HAP-1 (cell line): ENCODE data around the gene THUMPD2.

Source experiments
- DNase-seq, 2 experiments: peaks; one replicate each; pipeline ENCODE4 v3.0.0-alpha.2; 2016 to 2020; ENCODE audit warnings: low spot score in 2 of 2
- H3K27me3 ChIP-seq: fragments of 250-450 bp; sonication (Bioruptor Pico); 2 replicates; pipeline ENCODE4 v1.5.1; 2020; ENCODE audit warnings: low read depth, mild to moderate bottlenecking, moderate library complexity
- H3K36me3 ChIP-seq: fragments of 250-450 bp; sonication (Bioruptor Pico); replicated peaks from 2 replicates; pipeline ENCODE4 v1.5.1; 2020; ENCODE audit warnings: mild to moderate bottlenecking
- H3K4me1 ChIP-seq: fragments of 250-450 bp; sonication (Bioruptor Pico); 2 replicates; pipeline ENCODE4 v1.5.1; 2020; ENCODE audit warnings: mild to moderate bottlenecking
- H3K4me3 ChIP-seq: fragments of 250-450 bp; sonication (Bioruptor Pico); 2 replicates; pipeline ENCODE4 v1.5.1; 2020; ENCODE audit warnings: mild to moderate bottlenecking, moderate library complexity
- H3K9me3 ChIP-seq: fragments of 250-450 bp; sonication (Bioruptor Pico); 2 replicates; pipeline ENCODE4 v1.5.1; 2020; ENCODE audit warnings: mild to moderate bottlenecking, moderate library complexity
- in situ Hi-C: fragments of 300-500 bp; cut with MboI; formaldehyde crosslinking; loops from 3 replicates; pipeline ENCODE4 v1.14.3; 2020; ENCODE audit warnings: low sequenced_read_pairs, inconsistent platforms, mixed read lengths

The THUMPD2 gene

DNA sequence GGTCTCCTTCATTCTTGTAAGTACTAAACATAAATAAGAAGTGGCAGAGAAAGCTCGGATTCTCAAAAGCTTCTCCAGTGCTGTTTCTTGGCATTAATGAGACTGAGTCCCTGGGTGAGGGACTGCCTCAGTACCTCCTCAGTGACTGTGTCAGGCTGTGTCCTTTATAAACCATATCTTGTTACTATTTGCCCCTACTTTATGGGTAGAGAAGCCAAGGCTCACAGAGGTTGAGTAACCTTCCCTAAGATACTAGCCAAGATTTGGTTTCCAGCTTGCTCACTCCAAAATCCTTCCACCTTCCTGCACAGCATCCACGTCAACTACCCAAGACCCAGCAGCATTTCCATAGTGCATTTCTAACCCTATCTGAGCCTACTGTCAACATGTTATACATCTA is 55.6 kb downstream of the THUMPD2 start:
- DNase-seq = no peak
- in situ Hi-C loops = no loop called here
- H3K4me1 ChIP-seq = peaks cover 24% of the 10 kb centered on the region
- H3K4me3 ChIP-seq = no peak overlapping the region
- H3K27me3 ChIP-seq = no peaks in the 10 kb centered on the region
- no peaks in the 10 kb centered on the region for H3K36me3 ChIP-seq
- H3K9me3 ChIP-seq = no peaks in the 10 kb centered on the region

DNA sequence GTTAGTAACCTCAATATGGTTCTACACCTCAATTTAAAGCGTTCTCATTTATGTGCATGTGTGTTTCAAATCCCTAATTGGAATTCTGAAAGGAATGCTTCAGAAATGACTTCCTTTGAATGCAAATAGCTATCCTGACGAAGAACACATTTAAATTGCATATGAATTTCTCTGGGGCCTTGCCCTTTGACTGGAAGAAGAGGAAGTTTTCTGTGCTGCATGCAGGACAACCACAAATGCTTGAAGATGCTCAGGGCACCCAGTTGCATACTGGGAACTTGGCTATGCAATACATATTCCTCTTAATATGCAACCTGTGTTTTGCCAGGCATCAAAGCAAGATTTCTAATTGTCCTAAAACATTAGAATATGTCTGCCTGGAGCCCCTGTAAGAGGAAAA is 58.1 kb downstream of the THUMPD2 start:
- peak in 1 of 2 experiments; percentile 47 for DNase-seq
- in situ Hi-C loops = no loop called here
- no peak overlapping the region for H3K4me3 ChIP-seq
- no peaks in the 10 kb centered on the region for H3K36me3 ChIP-seq
- H3K9me3 ChIP-seq = no peaks in the 10 kb centered on the region
- peaks cover 32% of the 10 kb centered on the region for H3K4me1 ChIP-seq
- no peaks in the 10 kb centered on the region for H3K27me3 ChIP-seq

DNA sequence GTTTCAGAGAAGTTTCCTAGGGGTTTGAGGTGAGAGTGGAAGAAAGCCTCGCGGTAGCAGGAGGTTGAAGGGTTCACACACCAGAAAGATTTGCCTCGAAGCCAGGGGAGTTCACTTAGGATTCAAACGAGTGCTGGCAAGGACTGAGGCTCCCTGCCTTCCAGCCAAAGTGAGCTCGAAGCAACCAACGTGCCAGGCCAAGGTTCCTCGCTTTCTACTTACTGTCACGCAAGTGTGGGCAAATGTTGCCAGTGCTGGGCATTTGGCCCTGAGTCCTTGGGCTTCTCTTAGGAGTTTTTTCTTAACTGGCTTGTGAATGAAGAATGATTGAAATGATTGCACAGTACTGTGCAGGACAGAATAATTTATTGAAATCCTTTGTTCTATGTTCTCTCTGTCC is 59.7 kb downstream of the THUMPD2 start:
- Histone ChIP-seq H3K27me3 (no peaks in the 10 kb centered on the region), H3K4me3 (no peak overlapping the region), H3K9me3 (no peaks in the 10 kb centered on the region), H3K4me1 (peaks cover 36% of the 10 kb centered on the region), H3K36me3 (no peaks in the 10 kb centered on the region)
- no peak for DNase-seq
- in situ Hi-C loops = no loop called here

DNA sequence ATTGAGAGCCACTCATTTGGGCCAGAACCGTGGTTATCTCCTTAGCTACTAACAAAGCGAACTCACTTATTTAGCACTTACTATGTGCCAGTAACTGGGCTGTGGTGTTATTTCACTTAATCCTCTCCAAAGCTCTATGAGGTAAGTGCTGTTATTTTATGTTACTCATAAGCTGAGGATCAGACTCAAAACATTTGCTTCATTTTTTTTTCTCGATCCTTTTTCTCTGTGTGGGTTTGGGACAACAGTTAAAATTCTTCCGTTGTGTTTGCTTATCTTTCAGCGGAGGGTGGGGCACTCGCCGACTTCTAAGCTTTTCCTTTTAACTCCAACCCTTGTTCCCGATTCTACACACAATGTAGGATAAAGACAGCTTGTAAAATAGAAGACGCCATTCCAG is 60.6 kb downstream of the THUMPD2 start:
- no peak for DNase-seq
- in situ Hi-C loops = no loop called here
- H3K4me3 ChIP-seq = no peak overlapping the region

DNA sequence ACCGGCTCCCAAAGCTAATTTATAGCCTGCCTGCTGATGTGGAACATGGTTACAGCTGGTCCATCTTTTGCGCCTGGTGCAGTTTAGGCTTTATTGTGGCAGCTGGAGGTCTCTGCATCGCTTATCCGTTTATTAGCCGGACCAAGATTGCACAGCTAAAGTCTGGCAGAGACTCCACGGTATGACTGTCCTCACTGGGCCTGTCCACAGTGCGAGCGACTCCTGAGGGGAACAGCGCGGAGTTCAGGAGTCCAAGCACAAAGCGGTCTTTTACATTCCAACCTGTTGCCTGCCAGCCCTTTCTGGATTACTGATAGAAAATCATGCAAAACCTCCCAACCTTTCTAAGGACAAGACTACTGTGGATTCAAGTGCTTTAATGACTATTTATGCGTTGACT is 62.0 kb downstream of the THUMPD2 start:
- Histone ChIP-seq H3K4me3 (no peak overlapping the region), H3K4me1 (peaks cover 31% of the 10 kb centered on the region), H3K27me3 (no peaks in the 10 kb centered on the region), H3K36me3 (no peaks in the 10 kb centered on the region), H3K9me3 (no peaks in the 10 kb centered on the region)
- no peak for DNase-seq
- in situ Hi-C loops = no loop called here

More for the DNA sequence above, 60.6 kb downstream of the THUMPD2 start:
- Histone ChIP-seq H3K9me3 (no peaks in the 10 kb centered on the region), H3K36me3 (no peaks in the 10 kb centered on the region), H3K4me1 (peaks cover 32% of the 10 kb centered on the region), H3K27me3 (no peaks in the 10 kb centered on the region)

DNA sequence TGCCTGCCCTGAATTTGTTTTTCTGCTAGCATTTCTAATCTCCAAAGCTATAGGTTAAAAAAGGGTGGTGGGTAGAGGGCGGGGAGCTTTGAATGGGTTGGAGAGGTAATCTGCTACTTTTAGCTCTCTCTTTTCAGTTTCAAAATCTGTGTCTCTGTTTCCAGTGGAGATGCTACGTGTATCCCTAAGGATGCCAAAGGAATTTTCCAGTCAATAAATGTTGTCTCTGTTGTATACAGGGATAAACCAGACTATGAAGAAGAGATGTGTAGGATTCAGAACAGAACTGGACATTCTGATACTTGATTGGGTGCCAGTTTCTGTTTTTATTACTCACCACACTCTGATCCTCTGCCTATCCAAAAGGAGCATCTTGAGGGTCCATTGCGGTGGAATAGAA is 63.2 kb downstream of the THUMPD2 start:
- Histone ChIP-seq H3K4me3 (no peak overlapping the region), H3K4me1 (peaks cover 28% of the 10 kb centered on the region), H3K36me3 (no peaks in the 10 kb centered on the region), H3K27me3 (no peaks in the 10 kb centered on the region), H3K9me3 (no peaks in the 10 kb centered on the region)
- DNase-seq = no peak
- in situ Hi-C loops = no loop called here

DNA sequence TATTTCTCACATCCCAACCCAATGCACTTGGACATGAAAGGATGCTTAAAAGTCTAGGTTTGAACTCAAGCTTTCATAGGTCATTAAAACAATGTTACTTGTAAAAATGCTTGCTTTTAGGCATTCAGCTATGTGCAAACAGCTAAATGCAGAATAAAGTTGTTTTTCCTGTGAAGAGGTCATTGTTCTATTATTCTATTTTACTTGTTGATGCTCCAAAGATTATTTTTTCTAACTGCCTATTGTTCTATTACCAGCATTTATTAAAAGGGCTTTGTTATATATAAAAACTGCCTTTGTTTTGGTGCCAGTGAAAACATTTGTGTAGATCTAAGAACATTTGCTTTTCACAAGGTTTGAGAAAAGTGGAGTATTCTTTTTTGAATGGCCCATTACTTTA is 64.0 kb downstream of the THUMPD2 start:
- no peak overlapping the region for H3K4me3 ChIP-seq
- no peaks in the 10 kb centered on the region for H3K9me3 ChIP-seq
- H3K27me3 ChIP-seq = no peaks in the 10 kb centered on the region
- no peaks in the 10 kb centered on the region for H3K36me3 ChIP-seq
- in situ Hi-C loops = no loop called here
- peaks cover 22% of the 10 kb centered on the region for H3K4me1 ChIP-seq
- DNase-seq = peak in 1 of 2 experiments; percentile 46

DNA sequence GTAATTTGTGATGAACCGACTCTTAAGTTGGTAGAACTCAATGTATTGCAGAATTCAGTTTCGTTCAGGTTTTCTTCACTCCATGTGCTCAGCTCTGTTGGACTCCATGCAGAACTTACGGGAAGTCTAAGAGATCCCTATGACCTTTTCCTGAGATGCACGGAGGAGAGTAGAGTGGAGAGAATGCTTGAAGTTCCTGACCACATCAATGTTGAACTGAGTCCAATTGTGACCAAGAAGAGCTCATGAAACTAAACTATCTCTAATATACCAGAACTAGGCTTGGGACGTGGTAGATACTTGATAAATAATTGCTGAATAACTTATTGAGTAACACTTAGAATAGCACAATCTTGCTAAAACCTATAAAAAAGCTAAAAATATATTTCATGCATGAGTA is 66.1 kb downstream of the THUMPD2 start:
- no peaks in the 10 kb centered on the region for H3K27me3 ChIP-seq
- peaks cover 22% of the 10 kb centered on the region for H3K4me1 ChIP-seq
- no peaks in the 10 kb centered on the region for H3K36me3 ChIP-seq
- no peaks in the 10 kb centered on the region for H3K9me3 ChIP-seq
- H3K4me3 ChIP-seq = no peak overlapping the region
- DNase-seq = no peak
- in situ Hi-C loops = no loop called here

DNA sequence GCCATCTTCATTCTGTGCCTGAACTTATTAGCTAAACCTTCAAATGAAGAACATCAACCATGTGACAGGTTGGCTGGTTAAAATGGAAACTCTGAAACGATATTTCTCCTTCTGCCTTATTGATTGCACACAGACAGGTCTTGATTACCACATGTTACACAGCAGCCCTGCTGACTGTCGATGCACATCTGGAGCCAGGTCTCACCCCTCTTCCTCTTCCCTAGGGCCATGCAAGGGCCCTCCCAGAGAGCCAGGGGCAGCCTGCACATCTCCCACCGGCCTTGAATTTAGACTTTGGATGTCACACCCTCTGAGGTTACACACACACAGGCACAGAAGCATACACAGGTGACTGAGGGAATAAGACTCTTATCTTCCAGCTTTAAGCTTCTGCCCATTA is 68.3 kb downstream of the THUMPD2 start:
- in situ Hi-C loops = no loop called here
- Histone ChIP-seq H3K9me3 (no peaks in the 10 kb centered on the region), H3K4me1 (peaks cover 15% of the 10 kb centered on the region), H3K27me3 (no peaks in the 10 kb centered on the region), H3K36me3 (no peaks in the 10 kb centered on the region), H3K4me3 (no peak overlapping the region)
- DNase-seq = no peak

DNA sequence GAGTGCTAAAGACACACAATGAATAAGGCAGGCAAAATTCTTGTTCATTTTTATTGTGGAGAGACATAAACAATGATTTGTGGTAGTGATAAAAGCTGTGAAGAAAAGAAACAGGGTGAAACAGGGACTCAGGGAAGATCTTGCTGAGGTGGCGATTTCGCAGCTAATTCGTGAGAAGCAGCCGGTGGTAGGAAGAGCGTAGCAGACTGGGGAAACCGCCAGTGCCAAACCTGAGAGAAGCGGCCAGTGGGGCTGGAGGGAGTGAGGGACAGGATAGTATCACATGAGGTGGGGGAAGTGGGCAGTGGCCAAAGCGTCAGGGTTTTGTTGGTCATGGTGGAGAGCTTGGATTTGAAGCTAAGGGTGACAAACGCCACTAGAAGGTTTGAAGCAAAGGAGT is 71.1 kb downstream of the THUMPD2 start:
- Histone ChIP-seq H3K9me3 (no peaks in the 10 kb centered on the region), H3K4me1 (no peaks in the 10 kb centered on the region), H3K27me3 (no peaks in the 10 kb centered on the region), H3K4me3 (no peak overlapping the region), H3K36me3 (no peaks in the 10 kb centered on the region)
- in situ Hi-C loops = no loop called here
- DNase-seq = no peak

DNA sequence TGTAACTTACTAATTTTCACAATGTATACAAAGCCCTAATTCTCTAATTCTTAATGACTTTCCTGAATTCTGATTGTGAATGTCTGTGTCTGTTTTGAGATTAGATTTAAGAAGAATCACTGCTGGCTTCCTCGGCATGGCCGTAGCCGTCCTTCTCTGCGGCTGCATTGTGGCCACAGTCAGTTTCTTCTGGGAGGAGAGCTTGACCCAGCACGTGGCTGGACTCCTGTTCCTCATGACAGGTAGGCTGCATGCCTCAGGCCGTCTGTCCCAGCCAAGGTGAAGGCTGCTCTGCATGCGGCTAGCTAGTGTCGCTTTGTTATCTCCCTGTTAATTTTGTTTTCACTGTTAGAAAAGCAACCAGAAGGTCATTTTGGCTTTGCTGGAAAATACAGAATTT is 72.1 kb downstream of the THUMPD2 start:
- H3K36me3 ChIP-seq = no peaks in the 10 kb centered on the region
- no peak for DNase-seq
- H3K4me1 ChIP-seq = no peaks in the 10 kb centered on the region
- no peak overlapping the region for H3K4me3 ChIP-seq
- H3K27me3 ChIP-seq = no peaks in the 10 kb centered on the region
- H3K9me3 ChIP-seq = 0 out of 2 replicates have a peak, but pooled peaks cover 5% of the 10 kb centered on the region
- in situ Hi-C loops = no loop called here

DNA sequence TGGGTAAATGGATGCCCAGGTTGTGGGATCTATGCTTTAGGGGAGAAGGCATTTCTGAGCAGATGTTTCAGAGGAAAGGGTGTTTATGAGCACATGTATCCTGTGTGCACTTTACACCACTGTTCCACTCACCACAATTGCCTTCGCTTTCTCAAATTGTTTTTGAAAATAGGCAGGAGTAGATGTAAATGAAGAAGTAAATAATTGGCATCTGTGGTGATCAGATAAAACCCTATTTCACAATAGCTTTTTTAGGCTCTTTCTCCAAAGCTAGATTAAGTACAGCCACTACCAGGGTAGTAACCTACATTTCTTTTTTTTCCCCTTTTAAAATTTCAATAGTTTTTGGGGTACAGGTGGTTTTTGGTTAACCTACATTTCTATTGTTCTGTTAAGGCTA is 72.7 kb downstream of the THUMPD2 start:
- Histone ChIP-seq H3K4me1 (no peaks in the 10 kb centered on the region), H3K4me3 (no peak overlapping the region), H3K9me3 (0 out of 2 replicates have a peak, but pooled peaks cover 10% of the 10 kb centered on the region), H3K36me3 (no peaks in the 10 kb centered on the region), H3K27me3 (no peaks in the 10 kb centered on the region)
- no peak for DNase-seq
- in situ Hi-C loops = no loop called here

DNA sequence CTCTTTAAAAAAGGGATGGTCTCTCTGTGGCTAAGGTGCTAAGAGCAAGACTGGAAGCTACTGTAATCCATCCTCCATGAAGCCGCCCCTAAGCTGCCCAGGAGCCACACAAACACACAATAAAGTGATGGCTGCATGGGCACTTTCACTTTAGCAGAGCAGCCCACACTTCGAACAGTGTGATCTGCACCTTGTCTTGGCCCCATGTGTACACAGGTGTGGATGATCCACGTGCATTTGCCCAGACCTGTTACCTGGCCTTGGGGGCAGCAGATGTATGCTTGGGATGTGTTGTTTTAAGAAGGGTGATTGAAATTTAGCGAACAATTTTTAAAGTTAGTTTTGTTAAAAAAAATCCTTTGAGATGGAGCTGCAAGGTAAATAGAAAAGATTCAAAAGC is 73.4 kb downstream of the THUMPD2 start:
- Histone ChIP-seq H3K9me3 (0 out of 2 replicates have a peak, but pooled peaks cover 10% of the 10 kb centered on the region), H3K27me3 (no peaks in the 10 kb centered on the region), H3K4me1 (no peaks in the 10 kb centered on the region), H3K36me3 (no peaks in the 10 kb centered on the region), H3K4me3 (no peak overlapping the region)
- DNase-seq = no peak
- in situ Hi-C loops = no loop called here

DNA sequence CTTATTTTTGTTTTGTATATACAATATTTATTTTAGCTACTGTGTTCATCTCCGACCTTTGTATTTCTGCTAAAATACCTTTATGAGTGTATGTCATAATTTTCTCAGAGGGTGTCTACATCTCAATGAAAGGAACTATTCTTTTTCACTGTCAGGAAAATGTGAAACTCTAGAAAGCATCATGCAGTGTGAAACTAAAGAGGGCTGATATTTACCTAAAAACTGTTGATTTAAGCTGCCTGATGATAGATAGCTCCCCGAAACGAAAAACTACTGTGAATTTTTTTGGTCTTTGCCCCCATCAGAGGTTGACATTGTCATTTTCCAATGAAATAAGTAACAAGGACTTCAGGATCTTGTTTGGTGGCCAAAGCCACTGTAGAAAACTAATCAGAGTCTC is 74.5 kb downstream of the THUMPD2 start:
- Histone ChIP-seq H3K9me3 (0 out of 2 replicates have a peak, but pooled peaks cover 10% of the 10 kb centered on the region), H3K36me3 (no peaks in the 10 kb centered on the region), H3K27me3 (no peaks in the 10 kb centered on the region), H3K4me1 (no peaks in the 10 kb centered on the region), H3K4me3 (no peak overlapping the region)
- in situ Hi-C loops = no loop called here
- DNase-seq = no peak

DNA sequence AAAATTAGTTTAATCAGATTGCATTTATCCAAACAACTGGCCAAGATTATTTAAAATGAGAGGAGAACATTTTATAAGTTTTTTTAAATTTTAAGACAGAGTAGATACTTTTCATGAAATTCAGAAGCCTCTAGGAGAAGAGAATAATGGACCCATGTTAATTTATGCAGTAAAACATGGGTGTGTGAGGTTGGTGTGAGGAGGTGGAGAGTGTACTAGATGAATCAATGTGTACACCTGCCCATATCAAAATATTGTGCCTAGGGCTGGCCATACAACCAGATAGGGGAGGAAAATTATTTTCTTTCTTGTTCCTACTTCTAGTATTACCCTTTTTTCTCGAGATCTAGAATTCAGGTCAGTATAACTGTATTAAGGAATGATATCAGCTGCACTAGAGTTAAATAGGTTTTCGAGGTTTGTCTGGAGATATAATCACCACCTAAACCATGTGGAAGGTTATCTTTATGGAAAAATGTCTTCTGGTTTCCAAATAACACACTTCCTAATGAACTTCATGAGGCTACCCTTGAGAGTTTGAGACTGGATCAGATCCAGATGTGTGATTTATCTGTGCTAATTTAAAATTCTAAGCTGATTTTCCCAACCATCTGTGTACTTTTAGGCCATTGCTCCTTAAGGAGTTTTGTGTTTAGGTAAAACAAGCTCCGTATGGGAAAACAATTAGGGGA is 75.7 kb downstream of the THUMPD2 start:
- in situ Hi-C loops = no loop called here
- no peak for DNase-seq
- no peaks in the 10 kb centered on the region; the same call in 1 of the 2 replicates for H3K4me1 ChIP-seq

More for the DNA sequence above, 75.7 kb downstream of the THUMPD2 start:
- H3K4me3 ChIP-seq = no peak overlapping the region
- no peaks in the 10 kb centered on the region for H3K36me3 ChIP-seq
- no peaks in the 10 kb centered on the region for H3K27me3 ChIP-seq
- 0 out of 2 replicates have a peak, but pooled peaks cover 10% of the 10 kb centered on the region for H3K9me3 ChIP-seq
